Measurements from ENCODE around the gene ZFR. TPM values are rescaled to one million over a fixed set of nuclear protein-coding genes. Genes with fewer than 3 reads are reported as not detected.
"Not testable (repeated sequence)": the region's sequence is repeated elsewhere in the genome, so short reads cannot be mapped to it uniquely, and the experiment has no call there.

ZFR gene
- total and polyA plus RNA-seq, 2 donors: 54.7 to 62.2 TPM

DNA sequence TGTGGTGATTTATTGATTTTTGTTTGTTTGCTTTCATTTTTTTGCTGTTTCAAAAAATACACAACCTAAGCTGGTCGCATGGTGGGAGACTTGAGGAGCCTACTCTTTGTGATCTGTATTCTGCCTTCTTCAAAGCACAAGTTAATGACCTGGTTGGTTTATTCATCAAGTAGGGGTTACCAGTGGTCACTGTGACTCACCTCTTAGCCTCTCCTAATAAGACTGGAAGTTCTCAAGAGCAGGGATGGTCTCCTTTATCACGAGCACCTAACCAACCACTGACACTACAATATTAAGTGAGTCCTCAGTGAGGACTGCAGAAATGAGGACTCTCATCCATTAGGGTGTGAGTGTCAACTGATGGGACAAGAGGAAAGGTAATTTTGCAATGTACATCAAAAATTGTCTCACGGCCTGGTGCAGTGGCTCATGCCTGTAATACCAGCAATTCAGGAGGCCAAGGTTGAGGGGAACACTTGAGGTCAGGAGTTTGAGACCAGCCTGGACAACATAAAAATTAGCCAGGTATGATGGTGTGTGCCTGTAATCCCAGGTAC is 118.2 kb downstream of the ZFR start:
- Histone ChIP-seq H3K4me1 (ENCODE audit: control insufficient read depth in 2 of 2, insufficient read depth in 2 of 2, low read length in 2 of 2) (no peaks in the 10 kb centered on the region), H3K4me3 (ENCODE audit: low read length in 2 of 2) (no peak overlapping the region), H3K36me3 (ENCODE audit: control insufficient read depth in 2 of 2, insufficient read depth in 2 of 2, low read length in 1 of 2) (no peaks in the 10 kb centered on the region), H3K27me3 (ENCODE audit: control insufficient read depth in 2 of 2, insufficient read depth in 1 of 2, low read length in 1 of 2) (no peaks in the 10 kb centered on the region), H3K27ac (ENCODE audit: low read depth in 1 of 2, low read length in 1 of 2) (no peak overlapping the region), H3K9me3 (ENCODE audit: control insufficient read depth in 2 of 2, insufficient read depth in 1 of 2, low read length in 1 of 2) (peaks cover 0 to 21% of the 10 kb centered on the region in 2 donors)
- WGBS: 95% methylated on average over 3 of the region's 3 CpGs
- no peak for DNase-seq (ENCODE audit: low read depth in 6 of 9, low spot score in 9 of 9)

DNA sequence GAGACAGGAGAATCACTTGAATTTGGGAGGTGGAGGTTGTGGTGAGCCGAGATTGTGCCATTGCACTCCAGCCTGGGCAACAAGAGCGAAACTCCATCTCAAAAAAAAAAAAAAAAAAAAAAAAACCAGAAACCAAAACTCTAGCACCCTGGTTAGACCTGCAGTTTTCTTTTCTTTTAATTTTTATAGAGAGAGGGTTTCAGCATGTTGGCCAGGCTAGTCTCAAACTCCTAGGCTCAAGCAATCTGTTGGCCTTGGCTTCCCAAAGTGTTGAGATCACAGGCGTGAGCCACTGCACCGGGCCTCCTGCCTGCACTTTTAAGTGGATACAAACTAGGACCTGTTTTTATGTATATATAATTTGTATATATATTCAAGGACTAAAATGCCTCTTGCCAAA is 118.9 kb downstream of the ZFR start:
- H3K4me1 ChIP-seq (ENCODE audit: control insufficient read depth in 2 of 2, insufficient read depth in 2 of 2, low read length in 2 of 2): no peaks in the 10 kb centered on the region
- H3K27me3 ChIP-seq (ENCODE audit: control insufficient read depth in 2 of 2, insufficient read depth in 1 of 2, low read length in 1 of 2): no peaks in the 10 kb centered on the region
- H3K9me3 ChIP-seq (ENCODE audit: control insufficient read depth in 2 of 2, insufficient read depth in 1 of 2, low read length in 1 of 2): peaks cover under 1 to 27% of the 10 kb centered on the region in 2 donors
- H3K36me3 ChIP-seq (ENCODE audit: control insufficient read depth in 2 of 2, insufficient read depth in 2 of 2, low read length in 1 of 2): no peaks in the 10 kb centered on the region
- H3K27ac ChIP-seq (ENCODE audit: low read depth in 1 of 2, low read length in 1 of 2): no peak overlapping the region
- DNase-seq (ENCODE audit: low read depth in 6 of 9, low spot score in 9 of 9): no peak
- 90% methylated on average over 4 of the region's 4 CpGs for WGBS
- no peak overlapping the region for H3K4me3 ChIP-seq (ENCODE audit: low read length in 2 of 2)

DNA sequence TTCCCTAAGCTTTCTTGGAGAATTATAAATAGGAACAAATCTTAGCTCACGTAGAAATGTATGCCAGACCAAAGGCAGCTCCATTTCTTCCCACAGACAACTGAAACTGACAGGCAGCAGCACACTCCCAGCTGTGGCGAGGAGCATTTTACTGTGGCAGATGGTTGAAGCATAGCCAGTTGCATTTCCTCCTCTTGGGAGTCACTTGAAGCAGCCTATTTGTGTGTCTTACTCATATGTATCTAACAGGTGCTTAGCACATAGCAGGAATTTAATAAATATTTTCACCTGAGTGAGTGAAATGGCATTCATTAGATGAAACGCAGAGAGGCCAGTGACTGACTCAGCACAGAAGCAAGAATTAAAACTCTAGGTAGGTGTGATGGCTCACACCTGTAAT is 119.5 kb downstream of the ZFR start:
- peak in 1 of 9 donors; percentile 25 for DNase-seq (ENCODE audit: low read depth in 6 of 9, low spot score in 9 of 9)
- Histone ChIP-seq H3K27me3 (ENCODE audit: control insufficient read depth in 2 of 2, insufficient read depth in 1 of 2, low read length in 1 of 2) (no peaks in the 10 kb centered on the region), H3K4me1 (ENCODE audit: control insufficient read depth in 2 of 2, insufficient read depth in 2 of 2, low read length in 2 of 2) (no peaks in the 10 kb centered on the region), H3K4me3 (ENCODE audit: low read length in 2 of 2) (no peak overlapping the region), H3K27ac (ENCODE audit: low read depth in 1 of 2, low read length in 1 of 2) (no peak overlapping the region), H3K36me3 (ENCODE audit: control insufficient read depth in 2 of 2, insufficient read depth in 2 of 2, low read length in 1 of 2) (no peaks in the 10 kb centered on the region), H3K9me3 (ENCODE audit: control insufficient read depth in 2 of 2, insufficient read depth in 1 of 2, low read length in 1 of 2) (peaks cover 2 to 32% of the 10 kb centered on the region in 2 donors)
- WGBS: 63% methylated on average over 3 of the region's 3 CpGs

DNA sequence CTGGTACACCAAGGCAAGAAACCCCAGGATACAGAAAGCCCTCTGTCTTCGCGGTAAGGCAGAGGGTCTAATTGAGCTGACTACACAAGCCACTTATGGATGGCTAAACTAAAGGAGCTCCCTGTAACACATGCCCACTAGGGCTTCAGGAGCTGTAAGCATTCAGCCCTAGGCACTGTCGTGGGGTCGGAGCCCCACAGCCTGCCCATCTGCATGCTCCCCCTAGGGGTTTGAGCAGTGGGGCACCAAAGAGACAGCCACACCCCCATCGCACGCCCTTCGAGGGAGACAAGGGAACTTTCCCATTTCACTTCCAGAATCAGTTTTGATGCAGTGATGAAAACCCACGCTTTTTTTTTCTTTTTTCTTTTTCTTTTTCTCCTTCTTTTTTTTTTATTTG is 120.8 kb downstream of the ZFR start:
- Histone ChIP-seq H3K9me3 (ENCODE audit: control insufficient read depth in 2 of 2, insufficient read depth in 1 of 2, low read length in 1 of 2) (peaks cover 2 to 32% of the 10 kb centered on the region in 2 donors), H3K27ac (ENCODE audit: low read depth in 1 of 2, low read length in 1 of 2) (no peak overlapping the region), H3K27me3 (ENCODE audit: control insufficient read depth in 2 of 2, insufficient read depth in 1 of 2, low read length in 1 of 2) (no peaks in the 10 kb centered on the region), H3K36me3 (ENCODE audit: control insufficient read depth in 2 of 2, insufficient read depth in 2 of 2, low read length in 1 of 2) (no peaks in the 10 kb centered on the region), H3K4me3 (ENCODE audit: low read length in 2 of 2) (no peak overlapping the region), H3K4me1 (ENCODE audit: control insufficient read depth in 2 of 2, insufficient read depth in 2 of 2, low read length in 2 of 2) (no peaks in the 10 kb centered on the region)
- DNase-seq (ENCODE audit: low read depth in 6 of 9, low spot score in 9 of 9): no peak
- 91% methylated on average over 8 of the region's 8 CpGs for WGBS

DNA sequence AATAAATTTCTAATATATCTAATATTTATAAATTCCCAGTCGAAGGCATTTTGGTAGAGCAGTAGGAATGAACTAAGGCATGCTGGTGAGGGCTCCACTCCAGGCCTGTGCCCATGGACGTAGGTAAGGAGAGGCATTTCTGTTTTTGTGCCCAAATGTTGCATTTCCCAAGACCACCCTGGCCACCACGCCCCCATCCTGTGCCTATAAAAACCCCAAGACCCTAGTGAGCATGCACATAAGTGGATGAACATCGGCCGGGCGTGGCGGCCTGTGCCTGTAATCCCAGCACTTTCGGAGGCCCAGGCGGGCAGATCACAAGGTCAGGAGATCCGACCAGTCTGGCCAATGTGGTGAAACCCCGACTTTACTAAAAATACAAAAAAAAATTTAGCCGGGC is 121.7 kb downstream of the ZFR start:
- 95% methylated on average over 12 of the region's 12 CpGs for WGBS
- Histone ChIP-seq H3K4me1 (ENCODE audit: control insufficient read depth in 2 of 2, insufficient read depth in 2 of 2, low read length in 2 of 2) (no peaks in the 10 kb centered on the region), H3K27ac (ENCODE audit: low read depth in 1 of 2, low read length in 1 of 2) (no peak overlapping the region), H3K36me3 (ENCODE audit: control insufficient read depth in 2 of 2, insufficient read depth in 2 of 2, low read length in 1 of 2) (no peaks in the 10 kb centered on the region), H3K27me3 (ENCODE audit: control insufficient read depth in 2 of 2, insufficient read depth in 1 of 2, low read length in 1 of 2) (no peaks in the 10 kb centered on the region), H3K9me3 (ENCODE audit: control insufficient read depth in 2 of 2, insufficient read depth in 1 of 2, low read length in 1 of 2) (peaks cover 2 to 32% of the 10 kb centered on the region in 2 donors), H3K4me3 (ENCODE audit: low read length in 2 of 2) (no peak overlapping the region)
- DNase-seq (ENCODE audit: low read depth in 6 of 9, low spot score in 9 of 9): no peak

DNA sequence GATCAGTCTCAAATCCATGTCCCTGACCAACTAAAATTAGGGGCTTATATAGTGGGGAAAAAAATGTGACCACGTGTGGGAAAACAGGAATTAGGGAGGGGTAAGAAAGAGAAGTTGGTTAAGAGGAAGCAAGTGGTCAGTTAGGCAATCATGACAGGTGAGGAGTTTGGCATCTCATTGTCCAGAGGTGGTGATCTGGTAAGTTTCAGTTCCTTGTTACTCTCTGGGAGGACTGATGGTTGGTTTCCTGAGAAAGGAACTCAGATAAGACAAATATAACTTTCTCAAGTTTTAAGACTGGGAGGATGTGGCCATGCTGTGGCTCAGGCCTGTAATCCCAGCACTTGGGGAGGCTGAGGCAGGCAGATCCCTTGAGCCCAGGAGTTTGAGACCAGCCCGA is 122.8 kb downstream of the ZFR start:
- not testable (repeated sequence) for DNase-seq (ENCODE audit: low read depth in 6 of 9, low spot score in 9 of 9); H3K4me3 ChIP-seq (ENCODE audit: low read length in 2 of 2); H3K36me3 ChIP-seq (ENCODE audit: control insufficient read depth in 2 of 2, insufficient read depth in 2 of 2, low read length in 1 of 2); H3K27ac ChIP-seq (ENCODE audit: low read depth in 1 of 2, low read length in 1 of 2); H3K27me3 ChIP-seq (ENCODE audit: control insufficient read depth in 2 of 2, insufficient read depth in 1 of 2, low read length in 1 of 2); H3K4me1 ChIP-seq (ENCODE audit: control insufficient read depth in 2 of 2, insufficient read depth in 2 of 2, low read length in 2 of 2)
- H3K9me3 ChIP-seq (ENCODE audit: control insufficient read depth in 2 of 2, insufficient read depth in 1 of 2, low read length in 1 of 2): peaks cover 2 to 32% of the 10 kb centered on the region in 2 donors
- WGBS: 96% methylated on average over 2 of the region's 2 CpGs

DNA sequence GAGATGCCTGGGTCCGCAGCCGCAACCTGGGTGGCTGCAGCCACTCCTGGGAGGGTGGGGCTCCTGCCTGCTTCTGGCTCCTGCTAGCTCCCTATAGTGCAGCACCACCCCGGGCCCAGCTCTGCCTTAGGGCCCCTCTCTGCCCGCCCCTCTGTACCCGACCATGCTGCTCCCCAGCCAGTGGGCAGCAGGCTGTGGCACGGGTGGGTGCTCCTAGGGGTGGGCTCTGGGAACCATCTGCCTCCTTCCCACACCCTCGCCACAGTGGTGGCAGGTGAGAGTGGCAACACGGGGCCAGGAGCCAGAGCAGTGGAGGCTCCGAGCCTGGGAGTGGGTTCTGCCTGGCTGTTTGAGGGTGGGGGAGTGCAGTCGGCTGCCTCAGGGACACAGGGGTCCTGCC is 124.0 kb downstream of the ZFR start:
- Histone ChIP-seq H3K36me3 (ENCODE audit: control insufficient read depth in 2 of 2, insufficient read depth in 2 of 2, low read length in 1 of 2) (no peaks in the 10 kb centered on the region), H3K27me3 (ENCODE audit: control insufficient read depth in 2 of 2, insufficient read depth in 1 of 2, low read length in 1 of 2) (no peaks in the 10 kb centered on the region), H3K4me1 (ENCODE audit: control insufficient read depth in 2 of 2, insufficient read depth in 2 of 2, low read length in 2 of 2) (no peaks in the 10 kb centered on the region), H3K9me3 (ENCODE audit: control insufficient read depth in 2 of 2, insufficient read depth in 1 of 2, low read length in 1 of 2) (peaks cover 2 to 32% of the 10 kb centered on the region in 2 donors), H3K4me3 (ENCODE audit: low read length in 2 of 2) (no peak overlapping the region), H3K27ac (ENCODE audit: low read depth in 1 of 2, low read length in 1 of 2) (no peak overlapping the region)
- WGBS: 89% methylated on average over 10 of the region's 10 CpGs
- no peak for DNase-seq (ENCODE audit: low read depth in 6 of 9, low spot score in 9 of 9)

DNA sequence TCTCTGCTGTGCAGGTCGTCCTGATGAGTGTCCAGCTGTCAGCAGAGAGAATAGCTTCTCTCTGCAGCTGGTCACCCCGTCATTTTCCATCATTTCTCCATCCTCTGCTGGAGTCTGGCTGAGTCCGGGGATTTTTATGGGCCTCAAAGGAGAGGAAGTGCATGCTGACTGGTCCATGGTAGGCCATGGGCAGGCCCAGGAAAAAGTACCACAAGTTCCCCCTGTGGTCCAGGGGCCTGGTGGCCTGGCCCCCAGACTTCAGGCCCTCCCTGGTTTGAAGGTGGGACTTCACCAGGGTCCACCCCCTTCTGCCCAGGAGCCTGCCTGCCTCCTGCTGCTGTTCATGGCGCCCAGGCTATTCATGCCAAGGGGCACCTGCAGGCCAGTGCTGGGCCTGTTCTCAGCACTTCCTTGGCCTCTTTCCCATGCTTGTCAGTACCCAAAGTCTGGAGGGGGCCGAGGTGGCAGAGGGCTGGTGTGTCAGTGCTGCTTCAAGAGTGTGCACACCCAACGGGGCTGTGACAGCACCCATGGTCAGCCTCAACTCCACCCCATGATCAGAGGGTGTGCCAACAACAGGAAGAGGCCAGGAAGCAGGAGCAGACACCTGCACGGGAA is 124.5 kb downstream of the ZFR start:
- no peaks in the 10 kb centered on the region for H3K36me3 ChIP-seq (ENCODE audit: control insufficient read depth in 2 of 2, insufficient read depth in 2 of 2, low read length in 1 of 2)

DNA sequence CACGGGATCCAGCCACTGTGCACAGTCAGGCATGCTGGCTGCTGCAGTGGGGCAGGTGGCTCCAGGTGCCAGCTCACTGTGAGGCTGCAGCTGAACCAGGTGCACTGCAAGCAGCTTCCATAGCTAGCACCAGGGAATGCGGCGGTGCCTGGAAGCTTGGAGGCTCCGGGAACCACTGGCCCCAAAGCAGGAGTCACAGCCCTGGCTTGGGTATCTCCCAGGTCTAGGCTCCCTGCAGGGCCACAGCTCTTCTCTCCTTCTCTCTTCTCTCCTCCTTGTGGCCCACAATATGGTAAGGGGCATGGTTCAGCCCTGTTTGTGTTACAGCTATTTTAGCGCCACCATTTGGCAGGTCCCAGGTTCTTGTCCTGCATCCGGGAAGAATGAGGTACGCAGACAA is 125.1 kb downstream of the ZFR start:
- WGBS: 87% methylated on average over 7 of the region's 7 CpGs
- DNase-seq (ENCODE audit: low read depth in 6 of 9, low spot score in 9 of 9): no peak
- Histone ChIP-seq H3K27me3 (ENCODE audit: control insufficient read depth in 2 of 2, insufficient read depth in 1 of 2, low read length in 1 of 2) (no peaks in the 10 kb centered on the region), H3K9me3 (ENCODE audit: control insufficient read depth in 2 of 2, insufficient read depth in 1 of 2, low read length in 1 of 2) (peaks cover 2 to 32% of the 10 kb centered on the region in 2 donors), H3K4me3 (ENCODE audit: low read length in 2 of 2) (no peak overlapping the region), H3K4me1 (ENCODE audit: control insufficient read depth in 2 of 2, insufficient read depth in 2 of 2, low read length in 2 of 2) (no peaks in the 10 kb centered on the region), H3K27ac (ENCODE audit: low read depth in 1 of 2, low read length in 1 of 2) (no peak overlapping the region), H3K36me3 (ENCODE audit: control insufficient read depth in 2 of 2, insufficient read depth in 2 of 2, low read length in 1 of 2) (no peaks in the 10 kb centered on the region)

More for the DNA sequence above, 124.5 kb downstream of the ZFR start:
- peaks cover 2 to 32% of the 10 kb centered on the region in 2 donors for H3K9me3 ChIP-seq (ENCODE audit: control insufficient read depth in 2 of 2, insufficient read depth in 1 of 2, low read length in 1 of 2)
- no peaks in the 10 kb centered on the region for H3K4me1 ChIP-seq (ENCODE audit: control insufficient read depth in 2 of 2, insufficient read depth in 2 of 2, low read length in 2 of 2)
- DNase-seq (ENCODE audit: low read depth in 6 of 9, low spot score in 9 of 9): no peak
- 90% methylated on average over 7 of the region's 7 CpGs for WGBS
- H3K4me3 ChIP-seq (ENCODE audit: low read length in 2 of 2): no peak overlapping the region
- no peaks in the 10 kb centered on the region for H3K27me3 ChIP-seq (ENCODE audit: control insufficient read depth in 2 of 2, insufficient read depth in 1 of 2, low read length in 1 of 2)
- H3K27ac ChIP-seq (ENCODE audit: low read depth in 1 of 2, low read length in 1 of 2): no peak overlapping the region

Measured in thymus (tissue), 11 donors.